Pulmonary artery endothelial cell (primary cell): ENCODE measurements around the gene GSN. TPM values are rescaled to one million over a fixed set of nuclear protein-coding genes. Genes with fewer than 3 reads are reported as not detected.

ENCODE experiments used
- DNase-seq: peaks from one replicate; pipeline ENCODE4 v3.0.0-alpha.2; 2011; ENCODE audit warnings: low read depth, low spot score
- total RNA-seq: library from RNA; depleted of rRNA; stranded (reverse); fragments of >200 nt; gene quantifications from 2 replicates; pipeline ENCODE4 v1.2.3, GENCODE V29; 2014

GSN gene
- total RNA-seq, 1 donor from 2014 or later = 505 TPM

DNA sequence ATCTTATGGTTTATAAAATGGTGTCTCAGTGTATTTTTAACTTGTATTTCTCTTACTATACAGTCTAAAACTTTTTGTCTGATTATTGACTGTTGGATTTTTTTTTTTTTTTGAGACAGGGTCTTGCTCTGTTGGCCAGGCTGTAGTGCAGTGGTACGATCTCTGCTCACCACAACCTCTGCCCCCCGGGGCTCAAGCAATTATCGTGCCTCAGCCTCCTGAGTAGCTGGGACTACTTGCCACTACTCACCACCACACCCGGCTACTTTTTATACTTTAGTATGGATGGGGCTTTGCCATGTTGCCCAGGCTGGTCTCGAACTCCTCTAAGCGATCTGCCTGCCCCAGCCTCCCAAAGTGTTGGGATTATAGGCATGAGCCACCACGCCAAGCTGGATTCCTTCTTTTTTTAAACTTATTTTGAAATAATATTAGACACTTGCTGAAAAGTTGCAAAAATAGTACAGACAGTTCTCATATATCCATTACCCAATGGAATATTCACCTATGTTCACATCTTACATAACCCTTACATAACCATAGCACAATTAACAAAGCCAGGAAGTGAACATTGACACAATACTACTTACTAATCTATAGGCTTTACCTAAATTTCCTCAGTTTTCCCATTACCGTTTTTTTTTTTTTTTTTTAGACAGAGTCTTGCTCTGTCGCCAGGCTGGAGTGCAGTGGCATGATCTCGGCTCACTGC, 54.9 kb downstream of the GSN start:
- no peak for DNase-seq

- no peak for DNase-seq
These were observed 55.6 kb downstream of the GSN start for GRCh38 chr9:121323449-121324151.

- no peak for DNase-seq
These were observed 56.4 kb downstream of the GSN start for GRCh38 chr9:121324316-121324715.

DNA sequence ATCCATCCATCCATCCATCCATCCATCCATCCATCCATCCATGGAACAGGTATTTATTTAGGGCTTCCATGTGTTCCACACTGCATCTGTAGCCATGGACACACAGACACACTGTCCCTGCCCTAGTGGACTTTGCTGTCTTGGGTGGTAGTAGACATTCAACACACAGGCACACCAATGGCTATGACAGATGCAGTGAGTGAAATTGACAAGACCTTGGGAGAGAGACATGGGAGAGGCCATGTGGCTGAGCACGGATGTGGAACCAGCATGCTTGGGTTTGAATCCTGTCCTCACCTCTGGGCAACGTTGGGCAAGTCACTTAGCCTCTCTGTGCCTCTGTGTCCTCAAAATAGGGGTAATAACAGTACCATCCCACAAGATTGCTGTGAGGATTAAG, 56.8 kb downstream of the GSN start:
- DNase-seq = no peak

GRCh38 chr9:121325387-121325786, 57.4 kb downstream of the GSN start:
- peak; percentile 24 for DNase-seq

- peak; percentile 87 for DNase-seq
These were observed 58.3 kb downstream of the GSN start for GRCh38 chr9:121326130-121326838.

- DNase-seq = no peak
These were observed 59.1 kb downstream of the GSN start for GRCh38 chr9:121326901-121327613.

- DNase-seq = no peak
These were observed 60.5 kb downstream of the GSN start for GRCh38 chr9:121328476-121328875.

DNA sequence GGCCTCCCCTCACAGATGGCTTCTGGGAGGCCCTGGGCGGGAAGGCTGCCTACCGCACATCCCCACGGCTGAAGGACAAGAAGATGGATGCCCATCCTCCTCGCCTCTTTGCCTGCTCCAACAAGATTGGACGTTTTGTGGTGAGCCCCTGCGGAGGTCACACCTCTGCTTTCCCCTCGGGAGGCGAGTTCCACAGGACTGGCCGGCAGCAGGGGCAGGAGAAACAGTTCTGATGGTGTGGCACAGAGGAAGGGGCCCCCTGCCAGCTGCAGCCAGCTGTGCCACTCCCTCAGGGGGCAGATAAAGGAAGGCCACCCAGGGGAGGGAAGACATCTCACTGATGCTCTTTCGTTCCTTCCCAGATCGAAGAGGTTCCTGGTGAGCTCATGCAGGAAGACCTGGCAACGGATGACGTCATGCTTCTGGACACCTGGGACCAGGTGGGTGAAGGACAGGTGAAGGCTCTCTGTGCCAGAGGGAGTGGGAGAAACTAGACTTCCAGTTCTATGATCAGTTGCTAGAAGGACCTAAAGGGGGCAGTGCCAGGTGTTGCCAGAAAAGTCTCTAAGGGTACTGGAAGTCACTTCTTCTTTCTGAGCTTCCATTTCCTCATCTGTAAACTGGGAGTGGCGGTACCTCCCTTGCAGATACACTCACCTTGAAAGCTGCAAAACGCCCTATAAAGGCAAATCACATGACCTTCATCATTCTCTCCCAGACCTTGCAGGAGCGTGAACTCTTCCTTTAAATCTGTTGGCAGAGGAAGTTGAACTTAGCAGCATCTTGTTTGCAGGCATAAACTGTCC, 61.1 kb downstream of the GSN start:
- no peak for DNase-seq

GRCh38 chr9:121331549-121331948, 63.6 kb downstream of the GSN start:
- no peak for DNase-seq

GRCh38 chr9:121331992-121332685, 64.2 kb downstream of the GSN start:
- no peak for DNase-seq

- no peak for DNase-seq
These were observed 66.2 kb downstream of the GSN start for GRCh38 chr9:121333950-121334773.

GRCh38 chr9:121336665-121337064, 68.7 kb downstream of the GSN start:
- DNase-seq = no peak

- no peak for DNase-seq
These were observed 71.5 kb downstream of the GSN start for GRCh38 chr9:121339437-121339836.

DNA sequence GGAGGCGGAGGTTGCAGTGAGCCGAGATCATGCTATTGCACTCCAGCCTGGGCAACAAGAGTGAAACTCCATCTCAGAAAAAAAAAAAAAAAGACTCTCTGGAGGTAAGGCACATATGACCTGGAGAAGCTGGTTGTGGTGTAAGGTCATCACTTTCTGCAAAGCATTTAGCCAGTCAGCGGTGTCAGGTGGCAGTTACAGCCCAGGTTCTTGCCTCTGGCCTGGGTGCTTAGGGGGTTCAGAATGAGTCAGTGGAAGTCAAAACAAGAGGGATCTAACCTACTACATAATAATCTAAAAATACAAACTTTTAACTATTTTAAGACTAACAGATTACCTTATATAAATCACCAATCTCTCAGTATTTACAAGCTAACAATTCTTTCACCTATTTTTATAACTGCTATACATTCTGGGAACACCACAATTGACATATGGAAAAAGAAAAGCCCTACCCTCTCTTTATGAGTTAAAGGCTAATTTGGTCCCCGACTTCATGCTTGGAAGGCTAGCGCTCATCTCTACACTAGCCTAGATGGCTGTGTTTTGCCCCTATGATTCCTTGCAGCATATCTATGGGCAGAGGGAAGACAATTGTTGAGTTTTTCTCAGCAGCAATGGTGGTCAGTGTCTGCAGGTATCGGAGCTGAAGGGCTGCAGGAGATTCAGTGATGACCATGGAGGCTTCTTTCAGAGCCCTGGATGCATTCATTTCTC, 72.9 kb downstream of the GSN start:
- no peak for DNase-seq

DNA sequence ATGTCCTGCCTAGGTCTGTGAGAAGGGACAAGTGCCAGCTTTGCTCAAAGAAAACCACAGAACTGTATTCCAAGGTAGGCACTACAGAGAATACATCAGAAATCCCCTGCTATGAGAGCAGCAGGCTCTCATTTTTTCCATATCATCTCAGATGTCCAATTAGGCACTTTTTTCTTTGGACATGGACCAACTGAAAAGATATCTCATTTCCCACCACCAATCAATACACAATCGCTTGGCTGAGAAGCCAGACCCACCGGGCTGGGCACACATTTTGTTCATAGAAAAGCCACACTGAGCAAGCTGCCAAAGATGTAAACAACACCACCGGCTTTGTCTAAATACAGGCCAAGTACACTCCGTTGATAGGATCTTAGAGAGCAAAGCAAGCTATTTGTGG, 76.2 kb downstream of the GSN start:
- no peak for DNase-seq

DNA sequence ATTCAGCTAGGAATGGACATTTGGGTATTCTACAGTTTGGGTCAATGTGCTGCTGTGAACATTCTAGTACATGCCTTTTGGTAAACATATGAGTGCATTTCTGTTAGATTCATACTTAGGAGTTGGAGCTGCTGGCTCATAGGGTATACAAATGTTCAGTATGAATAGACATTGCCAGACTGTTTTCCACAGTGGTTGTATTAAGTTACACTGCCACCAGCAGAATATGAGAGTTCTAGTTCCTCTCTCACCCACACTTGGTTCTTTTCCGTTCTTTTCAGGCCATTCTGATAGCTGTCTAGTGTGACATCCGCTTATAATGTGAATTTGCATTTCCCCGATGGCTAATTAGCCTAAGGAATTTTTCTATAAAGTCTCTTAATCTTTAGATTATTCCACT, 77.1 kb downstream of the GSN start:
- DNase-seq = no peak

GRCh38 chr9:121348221-121348620, 80.3 kb downstream of the GSN start:
- no peak for DNase-seq

- DNase-seq = no peak
These were observed 81.0 kb downstream of the GSN start for GRCh38 chr9:121349009-121349408.
